Sigmoid colon (tissue), 7 donors: Measurements from ENCODE around the gene GRM8. TPM values are rescaled to one million over a fixed set of nuclear protein-coding genes. Genes with fewer than 3 reads are reported as not detected.

Source experiments
- DNase-seq: peaks from one replicate; pipeline ENCODE4 v3.0.0-alpha.2; 2019
- H3K27ac ChIP-seq, 4 donors: fragments of 200-600 bp; sonication (generic); one replicate each; pipeline ENCODE4 v1.5.1; 2016 to 2019; ENCODE audit warnings: mild to moderate bottlenecking in 1 of 4
- H3K27me3 ChIP-seq, 3 donors: fragments of 200-600 bp; sonication (generic); one replicate each; pipeline ENCODE4 v1.5.1; 2019; ENCODE audit warnings: mild to moderate bottlenecking in 1 of 3
- H3K36me3 ChIP-seq, 4 donors: fragments of 200-600 bp; sonication (generic); one replicate each; pipeline ENCODE4 v1.5.1; 2016 to 2019
- H3K4me1 ChIP-seq, 4 donors: fragments of 200-600 bp; sonication (generic); one replicate each; pipeline ENCODE4 v1.5.1; 2017 to 2019
- H3K4me3 ChIP-seq, 4 donors: fragments of 200-600 bp; sonication (generic); one replicate each; pipeline ENCODE4 v1.5.1; 2017 to 2019; ENCODE audit warnings: mild to moderate bottlenecking in 2 of 4, moderate library complexity in 1 of 4
- H3K9me3 ChIP-seq, 4 donors: fragments of 200-600 bp in 3 of 4; sonication (generic) in 3 of 4; one replicate each; pipeline versions ENCODE4 v1.5.1 to v1.6.1; 2013 to 2019
- CTCF ChIP-seq, 4 experiments: fragments of 450-650 bp in 3 of 4; fragments of 200-600 bp in 1 of 4; IDR thresholded peaks; one replicate each; pipeline ENCODE4 v1.5.1; 2016 to 2019; ENCODE audit warnings: antibody characterized with exemption in 4 of 4, mild to moderate bottlenecking in 3 of 4, moderate library complexity in 2 of 4
- EP300 ChIP-seq, 4 donors: sonication (generic); formaldehyde crosslinking; IDR thresholded peaks; one replicate each; pipeline ENCODE4 v1.6.1; 2017; ENCODE audit warnings: antibody characterized with exemption in 4 of 4
- POLR2A ChIP-seq, 2 donors: fragments of 450-650 bp; IDR thresholded peaks; one replicate each; pipeline ENCODE4 v1.6.1; 2016; ENCODE audit warnings: antibody characterized with exemption in 2 of 2, mild to moderate bottlenecking in 2 of 2, moderate library complexity in 2 of 2
- POLR2AphosphoS5 ChIP-seq, 4 donors: sonication (generic); formaldehyde crosslinking; IDR thresholded peaks; one replicate each; pipeline ENCODE4 v1.6.1; 2017; ENCODE audit warnings: antibody characterized with exemption in 4 of 4
- WGBS, 2 donors: extraction: QIAGEN DNeasy Blood & Tissue Kit; methylation state at CpG; one replicate each; pipeline ENCODE4 v1.1.7; 2013; 5-methylcytosine and 5-hydroxymethylcytosine counted together
- intact Hi-C: fragments of 100-400 bp; cut with DNase I; formaldehyde crosslinking; loops from one replicate; pipeline ENCODE4 v1.15.1; 2023
- polyA plus RNA-seq, 3 donors: library from polyadenylated mRNA; stranded (reverse); fragments of 200-250 nt; gene quantifications; one replicate each; pipeline ENCODE4 v1.2.3, GENCODE V29; 2013
- total RNA-seq, 4 donors: library from RNA; depleted of rRNA; stranded (reverse); fragments of >200 nt; gene quantifications; one replicate each; pipeline ENCODE4 v1.1.0, GENCODE V29; 2016
- donor health status: healthy with polysubstance abuse.
- donor health status: Bipolar disorder and iron deficiency.
- donor health status: healthy.

GRM8 gene
- total and polyA plus RNA-seq, 7 donors, result 0.27 to 1.9 (median 0.55) TPM; not detected in 4

- Histone ChIP-seq H3K4me3 (no peak overlapping the region), H3K4me1 (no peaks in the 10 kb centered on the region), H3K27me3 (no peaks in the 10 kb centered on the region), H3K9me3 (no peaks in the 10 kb centered on the region), H3K36me3 (no peaks in the 10 kb centered on the region), H3K27ac (no peak overlapping the region)
- intact Hi-C loops, result no loop called here
- TF ChIP-seq POLR2AphosphoS5 (IDR thresholded peaks at IDR 0.05) (no peak), EP300 (IDR thresholded peaks at IDR 0.05) (no peak), POLR2A (IDR thresholded peaks at IDR 0.05) (no peak), CTCF (IDR thresholded peaks at IDR 0.05) (no peak)
- 90 to 95% methylated on average over 4 of the region's 4 CpGs for WGBS, 2 donors
- no peak for DNase-seq
Observed at GRCh38 chr7:126948664-126949063, 304.1 kb downstream of the GRM8 start.

- no peak for TF ChIP-seq POLR2A (IDR thresholded peaks at IDR 0.05)
- no peak for TF ChIP-seq EP300 (IDR thresholded peaks at IDR 0.05)
- no peak for TF ChIP-seq POLR2AphosphoS5 (IDR thresholded peaks at IDR 0.05)
- no peak for TF ChIP-seq CTCF (IDR thresholded peaks at IDR 0.05)
- no peak overlapping the region for H3K27ac ChIP-seq
- no peaks in the 10 kb centered on the region for H3K9me3 ChIP-seq
- H3K4me1 ChIP-seq, result no peaks in the 10 kb centered on the region
- 84 to 91% methylated on average over 4 of the region's 4 CpGs for WGBS, 2 donors
- H3K4me3 ChIP-seq, result no peak overlapping the region
- H3K27me3 ChIP-seq, result no peaks in the 10 kb centered on the region
- DNase-seq, result no peak
- no peaks in the 10 kb centered on the region for H3K36me3 ChIP-seq
- intact Hi-C loops, result no loop called here
Observed at GRCh38 chr7:126940723-126941307, 311.9 kb downstream of the GRM8 start.

- no peak for TF ChIP-seq POLR2AphosphoS5 (IDR thresholded peaks at IDR 0.05)
- no peak for TF ChIP-seq EP300 (IDR thresholded peaks at IDR 0.05)
- TF ChIP-seq POLR2A (IDR thresholded peaks at IDR 0.05), result no peak
- no peak for TF ChIP-seq CTCF (IDR thresholded peaks at IDR 0.05)
- Histone ChIP-seq H3K27ac (no peak overlapping the region), H3K27me3 (no peaks in the 10 kb centered on the region), H3K4me3 (no peak overlapping the region), H3K9me3 (no peaks in the 10 kb centered on the region), H3K36me3 (no peaks in the 10 kb centered on the region), H3K4me1 (no peaks in the 10 kb centered on the region)
- no peak for DNase-seq
- intact Hi-C loops, result no loop called here
- WGBS, 2 donors, result 54 to 58% methylated on average over 2 of the region's 2 CpGs
Observed at GRCh38 chr7:126937171-126937570, 315.6 kb downstream of the GRM8 start.

GRCh38 chr7:126931581-126931980, 321.2 kb downstream of the GRM8 start:
- H3K4me3 ChIP-seq, result no peak overlapping the region
- no peaks in the 10 kb centered on the region for H3K9me3 ChIP-seq
- intact Hi-C loops, result no loop called here
- H3K4me1 ChIP-seq, result no peaks in the 10 kb centered on the region
- TF ChIP-seq POLR2AphosphoS5 (IDR thresholded peaks at IDR 0.05), result no peak
- TF ChIP-seq POLR2A (IDR thresholded peaks at IDR 0.05), result no peak
- TF ChIP-seq CTCF (IDR thresholded peaks at IDR 0.05), result no peak
- no peak for TF ChIP-seq EP300 (IDR thresholded peaks at IDR 0.05)
- H3K27me3 ChIP-seq, result no peaks in the 10 kb centered on the region
- H3K36me3 ChIP-seq, result no peaks in the 10 kb centered on the region
- H3K27ac ChIP-seq, result no peak overlapping the region
- DNase-seq, result no peak

GRCh38 chr7:126930166-126930565, 322.6 kb downstream of the GRM8 start:
- WGBS, 2 donors, result 18 to 54% methylated on average over 2 of the region's 2 CpGs
- Histone ChIP-seq H3K4me3 (no peak overlapping the region), H3K27ac (no peak overlapping the region), H3K36me3 (no peaks in the 10 kb centered on the region), H3K27me3 (no peaks in the 10 kb centered on the region), H3K4me1 (no peaks in the 10 kb centered on the region), H3K9me3 (no peaks in the 10 kb centered on the region)
- intact Hi-C loops, result no loop called here
- no peak for DNase-seq
- no peak for TF ChIP-seq CTCF (IDR thresholded peaks at IDR 0.05)
- TF ChIP-seq POLR2A (IDR thresholded peaks at IDR 0.05), result no peak
- no peak for TF ChIP-seq POLR2AphosphoS5 (IDR thresholded peaks at IDR 0.05)
- TF ChIP-seq EP300 (IDR thresholded peaks at IDR 0.05), result no peak
